ENCODE results near the gene POM121L2. TPM values are rescaled to one million over a fixed set of nuclear protein-coding genes. Genes with fewer than 3 reads are reported as not detected.

Gene POM121L2
- total and polyA plus RNA-seq, 9 of the 15 experiments (the other 6 are each of a cell fraction or from before 2014, with no cell fraction given), result 0.23 to 0.45 TPM; not detected in 7

- TF ChIP-seq ZNF318 (IDR thresholded peaks at IDR 0.05; ENCODE audit: borderline replicate concordance in 1 of 2, low read depth in 1 of 2), result no peak
- TF ChIP-seq POLR3G (IDR thresholded peaks at IDR 0.05; ENCODE audit: extremely low read depth, insufficient read length, insufficient replicate concordance), result peak; percentile 87
- no peak for TF ChIP-seq XRCC4 (IDR thresholded peaks at IDR 0.05; ENCODE audit: extremely low read depth, insufficient read depth, insufficient read length)
- TF ChIP-seq POLR2AphosphoS2 (IDR thresholded peaks at IDR 0.05; ENCODE audit: low read length), result no peak
- TF ChIP-seq NCOA2 (IDR thresholded peaks at IDR 0.05; ENCODE audit: partially characterized antibody in 2 of 2), result peak in 1 of 2 experiments; percentile 83
- no peak for TF ChIP-seq CEBPZ (IDR thresholded peaks at IDR 0.05; ENCODE audit: borderline replicate concordance, low read depth, low read length)
- peak; percentile 48; the same call in 1 of the 2 replicates for TF ChIP-seq POLR2G (IDR thresholded peaks at IDR 0.05; ENCODE audit: low read depth, low read length)
- peak; percentile 69; the same call in 1 of the 2 replicates for TF ChIP-seq ETV5 (CRISPR knock-in tag; IDR thresholded peaks at IDR 0.05; ENCODE audit: low read depth)
- TF ChIP-seq, protein P1, sequence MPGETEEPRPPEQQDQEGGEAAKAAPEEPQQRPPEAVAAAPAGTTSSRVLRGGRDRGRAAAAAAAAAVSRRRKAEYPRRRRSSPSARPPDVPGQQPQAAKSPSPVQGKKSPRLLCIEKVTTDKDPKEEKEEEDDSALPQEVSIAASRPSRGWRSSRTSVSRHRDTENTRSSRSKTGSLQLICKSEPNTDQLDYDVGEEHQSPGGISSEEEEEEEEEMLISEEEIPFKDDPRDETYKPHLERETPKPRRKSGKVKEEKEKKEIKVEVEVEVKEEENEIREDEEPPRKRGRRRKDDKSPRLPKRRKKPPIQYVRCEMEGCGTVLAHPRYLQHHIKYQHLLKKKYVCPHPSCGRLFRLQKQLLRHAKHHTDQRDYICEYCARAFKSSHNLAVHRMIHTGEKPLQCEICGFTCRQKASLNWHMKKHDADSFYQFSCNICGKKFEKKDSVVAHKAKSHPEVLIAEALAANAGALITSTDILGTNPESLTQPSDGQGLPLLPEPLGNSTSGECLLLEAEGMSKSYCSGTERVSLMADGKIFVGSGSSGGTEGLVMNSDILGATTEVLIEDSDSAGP (CRISPR knock-in tag; IDR thresholded peaks at IDR 0.05), result no peak
Measured at GRCh38 chr6:27297857-27298730, 14.0 kb downstream of the POM121L2 start (continued).
